Small intestine (tissue), 7 donors: ENCODE results near the gene IFNA21. TPM values are rescaled to one million over a fixed set of nuclear protein-coding genes. Genes with fewer than 3 reads are reported as not detected.

Source experiments
- DNase-seq, 2 donors: peaks; one replicate each; pipeline versions ENCODE4 v3.0.0 to v3.0.0-alpha.2; 2013
- FAIRE-seq: peaks from 2 replicates; lab custom pipeline; 2012; peaks lifted over from hg19 to GRCh38; lab: Jason Lieb, UNC
- H3K27ac ChIP-seq, 3 donors: one replicate each; pipeline ENCODE4 v1.5.1; 2013; ENCODE audit warnings: low read length in 2 of 3, mild to moderate bottlenecking in 2 of 3, control low read depth in 1 of 3, inconsistent platforms in 1 of 3, low read depth in 1 of 3, moderate library complexity in 1 of 3
- H3K27me3 ChIP-seq, 3 donors: one replicate each; pipeline ENCODE4 v1.6.1; 2013; ENCODE audit warnings: low read length in 3 of 3, inconsistent platforms in 1 of 3; ENCODE audit not compliant: control insufficient read depth in 3 of 3, insufficient read depth in 3 of 3
- H3K36me3 ChIP-seq, 3 donors: one replicate each; pipeline ENCODE4 v1.6.1; 2013; ENCODE audit warnings: low read length in 3 of 3, inconsistent platforms in 1 of 3, low read depth in 1 of 3, mild to moderate bottlenecking in 1 of 3, moderate library complexity in 1 of 3; ENCODE audit not compliant: control insufficient read depth in 3 of 3, insufficient read depth in 2 of 3
- H3K4me1 ChIP-seq, 3 donors: one replicate each; pipeline ENCODE4 v1.6.1; 2013; ENCODE audit warnings: low read length in 2 of 3, inconsistent platforms in 1 of 3, low read depth in 1 of 3, mild to moderate bottlenecking in 1 of 3, moderate library complexity in 1 of 3; ENCODE audit not compliant: control insufficient read depth in 3 of 3, insufficient read depth in 2 of 3
- H3K4me3 ChIP-seq, 3 donors: one replicate each; pipeline ENCODE4 v1.5.1; 2013; ENCODE audit warnings: low read length in 3 of 3, control low read depth in 1 of 3, inconsistent platforms in 1 of 3, low read depth in 1 of 3, mild to moderate bottlenecking in 1 of 3, moderate library complexity in 1 of 3
- H3K9me3 ChIP-seq, 2 donors: one replicate each; pipeline ENCODE4 v1.6.1; 2013; ENCODE audit warnings: low read depth in 1 of 2, low read length in 1 of 2; ENCODE audit not compliant: control insufficient read depth in 2 of 2, insufficient read depth in 1 of 2
- WGBS, 3 donors: extraction: QIAGEN DNeasy Blood & Tissue Kit; methylation state at CpG; one replicate each; pipeline ENCODE4 v1.1.7; 2013; 5-methylcytosine and 5-hydroxymethylcytosine counted together
- polyA plus RNA-seq, 4 donors: library from polyadenylated mRNA; stranded (reverse) in 3 of 4; unstranded in 1 of 4; fragments of 200-250 nt in 3 of 4; fragments of 120-200 nt in 1 of 4; gene quantifications; one replicate each; pipeline versions ENCODE4 v1.2.1 to v1.2.3, GENCODE V29; 2013
- donor health status: healthy with polysubstance abuse.
- donor health status: control.
- donor health status: control.
- donor health status: Bipolar disorder and iron deficiency.
- donor health status: healthy.

Gene IFNA21
- polyA plus RNA-seq, 4 donors, result not detected

- Histone ChIP-seq H3K4me1 (no peaks in the 10 kb centered on the region), H3K36me3 (no peaks in the 10 kb centered on the region), H3K4me3 (no peak overlapping the region), H3K9me3 (no peaks in the 10 kb centered on the region), H3K27me3 (no peaks in the 10 kb centered on the region), H3K27ac (no peak overlapping the region)
- 83 to 88% (median 85%) methylated on average over 4 of the region's 4 CpGs for WGBS, 3 donors
- FAIRE-seq, result no peak
- no peak for DNase-seq
These were observed 44.7 kb downstream of the IFNA21 start for GRCh38 chr9:21121595-21122251.

- Histone ChIP-seq H3K9me3 (no peaks in the 10 kb centered on the region), H3K4me1 (no peaks in the 10 kb centered on the region), H3K27ac (no peak overlapping the region), H3K4me3 (no peak overlapping the region), H3K36me3 (no peaks in the 10 kb centered on the region), H3K27me3 (no peaks in the 10 kb centered on the region)
- FAIRE-seq (no peak), DNase-seq (no peak)
- 86 to 95% (median 91%) methylated on average over 2 of the region's 2 CpGs for WGBS, 3 donors
These were observed 45.4 kb downstream of the IFNA21 start for GRCh38 chr9:21121079-21121478.

- Histone ChIP-seq H3K9me3 (no peaks in the 10 kb centered on the region), H3K4me3 (no peak overlapping the region), H3K27ac (no peak overlapping the region), H3K4me1 (no peaks in the 10 kb centered on the region), H3K27me3 (no peaks in the 10 kb centered on the region), H3K36me3 (no peaks in the 10 kb centered on the region)
- WGBS, 3 donors, result 68 to 77% (median 74%) methylated on average over 7 of the region's 7 CpGs
- DNase-seq (no peak), FAIRE-seq (no peak)
These were observed 47.2 kb downstream of the IFNA21 start for GRCh38 chr9:21119093-21119770.

Other genes with a start within 250 kb of the IFNA21 start
- gene HACD4, start 135.0 kb downstream of the IFNA21 start, polyA plus RNA-seq, result 1 to 10 TPM in 1 of 4 donors, under 1 TPM in 3; 0.22 to 2.9 (median 0.88) TPM
- gene IFNB1, start 88.7 kb downstream of the IFNA21 start, polyA plus RNA-seq, result not detected
- gene IFNW1, start 24.8 kb downstream of the IFNA21 start, polyA plus RNA-seq, result under 1 TPM in 1 of 4 donors, not detected in 3; 0.03 TPM
- gene IFNA4, start 20.9 kb upstream of the IFNA21 start, polyA plus RNA-seq, result not detected
- not detected for gene IFNA7, start 35.5 kb upstream of the IFNA21 start, polyA plus RNA-seq
- gene IFNA10, start 40.5 kb upstream of the IFNA21 start, polyA plus RNA-seq, result not detected
- not detected for gene IFNA16, start 50.7 kb upstream of the IFNA21 start, polyA plus RNA-seq
- not detected for gene IFNA17, start 61.6 kb upstream of the IFNA21 start, polyA plus RNA-seq
- gene IFNA14, start 73.3 kb upstream of the IFNA21 start, polyA plus RNA-seq, result not detected
- not detected for gene IFNA5, start 138.7 kb upstream of the IFNA21 start, polyA plus RNA-seq
- 10 to 100 TPM in 1 of 4 donors, 1 to 10 TPM in 3; 4.6 to 31.5 (median 7.5) TPM for gene KLHL9, start 168.7 kb upstream of the IFNA21 start, polyA plus RNA-seq
- gene IFNA6, start 184.2 kb upstream of the IFNA21 start, polyA plus RNA-seq, result not detected
- not detected for gene IFNA13, start 201.4 kb upstream of the IFNA21 start, polyA plus RNA-seq
- gene IFNA2, start 218.7 kb upstream of the IFNA21 start, polyA plus RNA-seq, result not detected
- not detected for gene IFNA8, start 242.5 kb upstream of the IFNA21 start, polyA plus RNA-seq